Endothelial cell of umbilical vein (primary cell): Measurements from ENCODE around the gene CDH23. TPM values are rescaled to one million over a fixed set of nuclear protein-coding genes. Genes with fewer than 3 reads are reported as not detected.

Experiments
- BruUV-seq: library from RNA; stranded (reverse); fragments of 400-500 nt; replicated peaks from 2 replicates; lab custom pipeline; 2021; lab: Mats Ljungman, UMichigan
- CTCF ChIA-PET: fragments of 300-600, 350-600 bp; sonication (Branson Sonifier 250); formaldehyde crosslinking; loops from one replicate; lab custom pipeline; 2021; ENCODE audit warnings: antibody characterized with exemption, inconsistent platforms; lab: Charles Lee
- POLR2A ChIA-PET: fragments of 300-600, 350-600 bp; sonication (Branson Sonifier 250); formaldehyde crosslinking; loops from one replicate; lab custom pipeline; 2021; ENCODE audit warnings: antibody characterized with exemption, inconsistent platforms; lab: Charles Lee
- DNase-seq: peaks from one replicate; pipeline ENCODE4 v3.0.0-alpha.2; 2011; ENCODE audit warnings: low read depth, low spot score
- FAIRE-seq: peaks from 2 replicates; lab custom pipeline; 2011; peaks lifted over from hg19 to GRCh38; lab: Jason Lieb, UNC
- H2AFZ ChIP-seq: 2 replicates; pipeline ENCODE4 v1.6.0; 2012; ENCODE audit warnings: low read depth, low read length, control low read depth, inconsistent platforms
- H3K27ac ChIP-seq: 2 replicates; pipeline ENCODE4 v1.5.1; 2011; ENCODE audit warnings: low read depth, mild to moderate bottlenecking, control low read depth, low read length, moderate library complexity; ENCODE audit not compliant: insufficient read depth
- H3K27me3 ChIP-seq, 2 experiments: 2 replicates each; pipeline versions ENCODE4 v1.6.0 to v1.6.1; 2011; ENCODE audit warnings: low read length in 2 of 2, mixed read lengths in 1 of 2; ENCODE audit not compliant: control insufficient read depth in 2 of 2, insufficient read depth in 2 of 2
- H3K36me3 ChIP-seq, 2 experiments: 2 replicates in 1 of 2; 3 replicates in 1 of 2; pipeline ENCODE4 v1.5.1; 2011; ENCODE audit warnings: low read length in 2 of 2, mild to moderate bottlenecking in 1 of 2, moderate library complexity in 1 of 2; ENCODE audit not compliant: control insufficient read depth in 2 of 2, insufficient read depth in 2 of 2; ENCODE audit errors: extremely low read depth in 1 of 2
- H3K4me1 ChIP-seq: 3 replicates; pipeline ENCODE4 v1.5.1; 2011; ENCODE audit warnings: mild to moderate bottlenecking, low read length; ENCODE audit not compliant: control insufficient read depth, insufficient read depth; ENCODE audit errors: extremely low read depth
- H3K4me2 ChIP-seq: 2 replicates; pipeline ENCODE4 v1.6.1; 2011; ENCODE audit warnings: low read length, control low read depth, mixed read lengths; ENCODE audit not compliant: insufficient read depth
- H3K4me3 ChIP-seq, 3 experiments: fragments of 200-600 bp in 1 of 3; sonication (generic), shearing (Covaris generic) in 1 of 3; replicated peaks in 1 of 3; 2 replicates each; pipeline ENCODE4 v1.5.1; 2011 to 2016; ENCODE audit warnings: control low read depth in 3 of 3, low read length in 3 of 3, mild to moderate bottlenecking in 2 of 3, inconsistent platforms in 1 of 3, low read depth in 1 of 3, moderate library complexity in 1 of 3; ENCODE audit not compliant: insufficient read depth in 1 of 3
- H3K79me2 ChIP-seq: 2 replicates; pipeline ENCODE4 v1.6.0; 2012; ENCODE audit warnings: low read length, inconsistent platforms; ENCODE audit not compliant: control insufficient read depth, insufficient read depth
- H3K9ac ChIP-seq: replicated peaks from 2 replicates; pipeline ENCODE3; 2011; ENCODE audit warnings: low read length, control low read depth; ENCODE audit not compliant: insufficient read depth; ENCODE audit errors: extremely low read depth
- H3K9me1 ChIP-seq: replicated peaks from 3 replicates; pipeline ENCODE4 v1.6.0; 2011; ENCODE audit warnings: mild to moderate bottlenecking, low read length; ENCODE audit not compliant: control insufficient read depth, insufficient read depth; ENCODE audit errors: extremely low read depth
- H3K9me3 ChIP-seq: replicated peaks from 2 replicates; pipeline ENCODE4 v1.5.1; 2012; ENCODE audit warnings: low read length, inconsistent platforms; ENCODE audit not compliant: control insufficient read depth, insufficient read depth
- H4K20me1 ChIP-seq: replicated peaks from 2 replicates; pipeline ENCODE3; 2011; ENCODE audit warnings: mild to moderate bottlenecking, low read length; ENCODE audit not compliant: control insufficient read depth, insufficient read depth; ENCODE audit errors: extremely low read depth
- CTCF ChIP-seq, 2 donors: IDR thresholded peaks; 1 replicate in 1 of 2; 2 replicates in 1 of 2; pipeline ENCODE4 v1.5.1; 2011; ENCODE audit warnings: low read length in 2 of 2, mild to moderate bottlenecking in 2 of 2, moderate library complexity in 2 of 2, control low read depth in 1 of 2, inconsistent platforms in 1 of 2, low read depth in 1 of 2; ENCODE audit not compliant: insufficient read depth in 1 of 2; ENCODE audit errors: extremely low read depth in 1 of 2
- EZH2 ChIP-seq: IDR thresholded peaks from 2 replicates; pipeline ENCODE4 v1.6.1; 2012; ENCODE audit warnings: borderline replicate concordance, low read depth, mild to moderate bottlenecking, moderate library complexity, low read length, inconsistent platforms; ENCODE audit not compliant: severe bottlenecking
- FOS ChIP-seq: IDR thresholded peaks from 2 replicates; pipeline ENCODE4 v1.6.1; 2011; ENCODE audit warnings: mild to moderate bottlenecking, low read length, moderate library complexity, borderline replicate concordance; ENCODE audit not compliant: insufficient read depth
- GATA2 ChIP-seq: IDR thresholded peaks from 2 replicates; pipeline ENCODE4 v1.7.0; 2011; ENCODE audit warnings: low read depth, mild to moderate bottlenecking, moderate library complexity, mixed read lengths, low read length; ENCODE audit not compliant: insufficient read length, insufficient read depth
- JUN ChIP-seq: IDR thresholded peaks from 2 replicates; pipeline ENCODE4 v1.6.1; 2011; ENCODE audit warnings: borderline replicate concordance, low read depth; ENCODE audit not compliant: insufficient read length, insufficient read depth
- MAX ChIP-seq: IDR thresholded peaks from 2 replicates; pipeline ENCODE4 v1.6.1; 2011; ENCODE audit not compliant: insufficient read depth, insufficient read length
- MYC ChIP-seq: IDR thresholded peaks from one replicate; pipeline ENCODE4 v1.6.1; 2011; ENCODE audit warnings: mild to moderate bottlenecking, low read depth, low read length
- POLR2A ChIP-seq: IDR thresholded peaks from 2 replicates; pipeline ENCODE4 v1.6.1; 2012; ENCODE audit warnings: low read depth, mild to moderate bottlenecking, control low read depth, low read length
- POLR2AphosphoS5 ChIP-seq: IDR thresholded peaks from 2 replicates; pipeline ENCODE4 v1.6.1; 2012; ENCODE audit warnings: low read depth, mild to moderate bottlenecking, control low read depth, low read length, moderate library complexity; ENCODE audit not compliant: insufficient read depth
- dilution Hi-C: fragments of 300-500 bp; cut with MboI; formaldehyde crosslinking; loops from one replicate; pipeline ENCODE4 v1.15.0; 2019; ENCODE audit warnings: low sequenced_read_pairs; ENCODE audit not compliant: extremely low pct_ligation_motif_present
- intact Hi-C: fragments of 100-400 bp; cut with micrococcal nuclease; formaldehyde crosslinking; loops from one replicate; pipeline ENCODE4 v1.10.0; 2022
- polyA plus RNA-seq, 4 experiments: library from polyadenylated mRNA; depleted of rRNA in 3 of 4; stranded (reverse) in 3 of 4; unstranded in 1 of 4; fragments of >200 nt; gene quantifications; 2 replicates each; pipeline versions ENCODE4 v1.2.1 to v1.2.3, GENCODE V29; 2011 to 2012; ENCODE audit warnings: missing spikeins in 1 of 4
- total RNA-seq: library from RNA; stranded (reverse); gene quantifications from 2 replicates; pipeline ENCODE4 v1.2.3, GENCODE V29; 2021

The CDH23 gene
- total and polyA plus RNA-seq, 2 donors (not counting 3 experiments of a cell fraction or from before 2014, with no cell fraction given): not detected

- Histone ChIP-seq H4K20me1 (no peaks in the 10 kb centered on the region), H3K4me2 (no peak overlapping the region), H3K36me3 (no peaks in the 10 kb centered on the region), H2AFZ (no peak overlapping the region), H3K27me3 (peaks cover 3 to 5% of the 10 kb centered on the region in 2 experiments), H3K4me1 (no peaks in the 10 kb centered on the region), H3K9me3 (no peaks in the 10 kb centered on the region), H3K27ac (no peak overlapping the region), H3K9ac (no peak overlapping the region), H3K79me2 (no peaks in the 10 kb centered on the region), H3K9me1 (no peaks in the 10 kb centered on the region), H3K4me3 (no peak overlapping the region)
- FAIRE-seq (no peak), DNase-seq (no peak)
- intact Hi-C loops (no loop called here), dilution Hi-C loops (no loop called here)
- ChIA-PET POLR2A (no interaction called here), CTCF (interaction anchor here (1.5 kb wide), 1 partner anchor 20 kb away, joined by 4 read pairs; no protein-coding TSS in a partner anchor)
- BruUV-seq: no TSS peak
- no peak for TF ChIP-seq MYC
- no peak for TF ChIP-seq GATA2
- TF ChIP-seq POLR2AphosphoS5: no peak
- TF ChIP-seq FOS: no peak
- no peak for TF ChIP-seq JUN
- no peak for TF ChIP-seq CTCF (IDR thresholded peaks at IDR 0.05; ENCODE audit: extremely low read depth in 1 of 2, insufficient read depth in 1 of 2, low read depth in 1 of 2, low read length in 2 of 2)
- TF ChIP-seq MAX: no peak
- no peak for TF ChIP-seq POLR2A
- TF ChIP-seq EZH2: no peak
Measured at GRCh38 chr10:71589617-71590551, 193.2 kb downstream of the CDH23 start.
